Measurements from ENCODE around the gene TEX261.

DNA sequence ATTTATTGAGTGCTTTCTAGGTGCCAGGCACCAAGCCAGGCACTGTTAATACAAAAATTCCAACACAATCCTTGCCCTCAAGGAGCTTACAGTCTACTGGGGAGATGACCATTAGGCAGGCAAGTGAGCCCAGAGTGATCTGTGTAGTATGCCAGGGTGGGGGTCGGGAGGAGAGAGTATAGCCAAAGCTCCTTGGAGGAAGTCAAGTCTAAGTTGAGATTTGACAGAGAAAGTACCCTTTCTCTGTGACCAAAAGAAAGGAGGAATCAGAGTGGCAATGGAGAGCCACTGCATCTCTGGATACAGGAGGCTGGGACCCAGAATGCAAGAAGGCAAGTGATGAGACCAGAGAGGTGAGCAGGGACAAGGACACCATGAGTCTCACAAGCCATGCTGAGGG, 8.7 kb downstream of the TEX261 start:
- TF ChIP-seq CTCF (conservative IDR thresholded peaks at IDR 0.05; ENCODE audit: low read length) (no peak), EZH2phosphoT487 (IDR thresholded peaks at IDR 0.05; ENCODE audit: borderline replicate concordance, low read depth, low read length) (no peak)

All from OCI-LY7 (cell line).